HCT116 (cell line): ENCODE data around the gene GALNT2. TPM values are rescaled to one million over a fixed set of nuclear protein-coding genes. Genes with fewer than 3 reads are reported as not detected.

Source experiments
- ATAC-seq: fragments of 200-7000 bp; cut with Tn5 transposase; 2 replicates; pipeline ENCODE4 v1.9.1; 2020; ENCODE audit warnings: mild to moderate bottlenecking, moderate library complexity
- BruUV-seq: library from RNA; stranded (reverse); fragments of 400-500 nt; replicated peaks from 2 replicates; lab custom pipeline; 2021; lab: Mats Ljungman, UMichigan
- CTCF ChIA-PET: fragments of 300-600 bp; sonication (Branson Sonifier 250); formaldehyde crosslinking; loops from one replicate; lab custom pipeline; 2021; ENCODE audit warnings: antibody characterized with exemption; lab: Charles Lee
- POLR2A ChIA-PET: fragments of 300-600, 350-600 bp; sonication (Branson Sonifier 250); formaldehyde crosslinking; loops from one replicate; lab custom pipeline; 2021; ENCODE audit warnings: antibody characterized with exemption; lab: Charles Lee
- RAD21 ChIA-PET, 2 experiments: fragments of 300-600 bp; sonication (Branson Sonifier 250); formaldehyde crosslinking; loops; one replicate each; lab custom pipeline; 2023; ENCODE audit warnings: low total read pairs in 2 of 2; ENCODE audit not compliant: uncharacterized antibody in 2 of 2, unreplicated experiment in 2 of 2, low non-redundant PET in 1 of 2; lab: Charles Lee
- DNase-seq: peaks from one replicate; pipeline ENCODE4 v3.0.0-alpha.2; 2010; ENCODE audit warnings: low read depth, low spot score
- H2AFZ ChIP-seq: fragments of 200-600 bp; shearing (Covaris generic), sonication (generic); 2 replicates; pipeline ENCODE4 v1.6.1; 2017; ENCODE audit warnings: low read depth, mixed run types, mixed read lengths, antibody characterized with exemption, low read length; ENCODE audit not compliant: poor library complexity, severe bottlenecking
- H3K27ac ChIP-seq: 2 replicates; pipeline ENCODE4 v1.5.1; 2012; ENCODE audit warnings: low read depth, low read length
- H3K27me3 ChIP-seq: fragments of 200-600 bp; sonication (generic); 2 replicates; pipeline ENCODE4 v1.6.1; 2016; ENCODE audit warnings: mixed run types, low read length, mixed read lengths; ENCODE audit not compliant: insufficient read depth
- H3K36me3 ChIP-seq, 2 experiments: fragments of 200-500 bp in 1 of 2; fragments of 200-600 bp in 1 of 2; sonication (Bioruptor generic) in 1 of 2; sonication (generic) in 1 of 2; 2 replicates each; pipeline versions ENCODE4 v1.5.1 to v1.6.1; 2014 to 2016; ENCODE audit warnings: low read length in 2 of 2, inconsistent platforms in 1 of 2, mixed read lengths in 1 of 2, mixed run types in 1 of 2; ENCODE audit not compliant: insufficient read depth in 2 of 2, control insufficient read depth in 1 of 2
- H3K4me1 ChIP-seq, 2 experiments: fragments of 200-600 bp in 1 of 2; sonication (generic) in 1 of 2; 2 replicates each; pipeline versions ENCODE4 v1.5.1 to v1.6.1; 2012 to 2017; ENCODE audit warnings: low read length in 2 of 2, inconsistent platforms in 1 of 2, mild to moderate bottlenecking in 1 of 2, mixed read lengths in 1 of 2, mixed run types in 1 of 2, moderate library complexity in 1 of 2; ENCODE audit not compliant: insufficient read depth in 2 of 2, control insufficient read depth in 1 of 2
- H3K4me2 ChIP-seq: fragments of 200-600 bp; sonication (generic); 2 replicates; pipeline ENCODE4 v1.6.1; 2017; ENCODE audit warnings: mixed run types, low read length, mixed read lengths
- H3K4me3 ChIP-seq, 2 experiments: fragments of 200-600 bp in 1 of 2; sonication (generic) in 1 of 2; replicated peaks in 1 of 2; 2 replicates each; pipeline ENCODE4 v1.5.1; 2011 to 2016; ENCODE audit warnings: low read length in 2 of 2, control low read depth in 1 of 2, low read depth in 1 of 2, mild to moderate bottlenecking in 1 of 2, mixed read lengths in 1 of 2, mixed run types in 1 of 2
- H3K79me2 ChIP-seq: fragments of 200-600 bp; sonication (generic); 2 replicates; pipeline ENCODE4 v1.6.1; 2017; ENCODE audit warnings: mild to moderate bottlenecking, mixed run types, low read length, moderate library complexity, mixed read lengths; ENCODE audit not compliant: insufficient read depth
- H3K9ac ChIP-seq: fragments of 200-600 bp; sonication (generic); 2 replicates; pipeline ENCODE4 v1.6.1; 2016; ENCODE audit warnings: low read length, mixed read lengths
- H3K9me2 ChIP-seq: fragments of 200-600 bp; sonication (generic), shearing (Covaris generic); 2 replicates; pipeline ENCODE4 v1.6.1; 2017; ENCODE audit warnings: mixed run types, mild to moderate bottlenecking, moderate library complexity; ENCODE audit not compliant: insufficient read depth
- H3K9me3 ChIP-seq, 2 experiments: fragments of 200-500 bp in 1 of 2; fragments of 200-600 bp in 1 of 2; sonication (Bioruptor generic) in 1 of 2; sonication (generic) in 1 of 2; 2 replicates each; pipeline ENCODE4 v1.6.1; 2014 to 2017; ENCODE audit warnings: low read length in 2 of 2, mixed read lengths in 2 of 2, inconsistent platforms in 1 of 2, low read depth in 1 of 2, mild to moderate bottlenecking in 1 of 2, mixed run types in 1 of 2, moderate library complexity in 1 of 2; ENCODE audit not compliant: control insufficient read depth in 1 of 2, insufficient read depth in 1 of 2
- H4K20me1 ChIP-seq: fragments of 200-600 bp; sonication (generic), shearing (Covaris generic); 2 replicates; pipeline ENCODE4 v1.6.1; 2017; ENCODE audit warnings: mixed run types, mild to moderate bottlenecking, moderate library complexity; ENCODE audit not compliant: insufficient read depth
- CEBPB ChIP-seq: IDR thresholded peaks from 2 replicates; pipeline ENCODE4 v1.6.1; 2012; ENCODE audit warnings: low read depth
- EZH2phosphoT487 ChIP-seq: fragments of 200-600 bp; IDR thresholded peaks from 2 replicates; pipeline ENCODE4 v1.6.1; 2018; ENCODE audit warnings: antibody characterized with exemption, borderline replicate concordance
- POLR2A ChIP-seq: IDR thresholded peaks from 2 replicates; pipeline ENCODE4 v1.7.0; 2011; ENCODE audit warnings: borderline replicate concordance; ENCODE audit not compliant: insufficient read depth, insufficient read length; ENCODE audit errors: extremely low read depth
- SRF ChIP-seq: IDR thresholded peaks from 2 replicates; pipeline ENCODE4 v1.6.1; 2012; ENCODE audit warnings: low read depth
- YY1 ChIP-seq: IDR thresholded peaks from 2 replicates; pipeline ENCODE4 v1.6.1; 2011; ENCODE audit warnings: low read length, low read depth, moderate library complexity, mild to moderate bottlenecking; ENCODE audit not compliant: insufficient replicate concordance; ENCODE audit errors: extremely low read depth
- ZNF274 ChIP-seq: fragments of 200-500 bp; sonication (Bioruptor generic); IDR thresholded peaks from 2 replicates; pipeline ENCODE4 v1.6.1; 2014; ENCODE audit warnings: mild to moderate bottlenecking, low read depth, low read length, inconsistent platforms
- intact Hi-C: fragments of 100-400 bp; cut with micrococcal nuclease; formaldehyde crosslinking; loops from 2 replicates; pipeline ENCODE4 v1.10.0; 2022
- total RNA-seq: library from RNA; stranded (reverse); gene quantifications from one replicate; pipeline ENCODE4 v1.2.1, GENCODE V29; 2021; ENCODE audit not compliant: unreplicated experiment
- TF ChIP-seq, protein P1 (sequence below), 3 experiments: fragments of 200-600 bp in 1 of 3; sonication (generic) in 1 of 3; IDR thresholded peaks in 2 of 3; conservative IDR thresholded peaks in 1 of 3; 2 replicates each; pipeline ENCODE4 v1.5.1; 2012 to 2017; ENCODE audit warnings: low read depth in 2 of 3, low read length in 2 of 3, antibody characterized with exemption in 1 of 3, borderline replicate concordance in 1 of 3, control low read depth in 1 of 3, mild to moderate bottlenecking in 1 of 3, mixed read lengths in 1 of 3, mixed run types in 1 of 3, moderate library complexity in 1 of 3; ENCODE audit not compliant: insufficient read depth in 1 of 3

Gene GALNT2
- total RNA-seq, 1 experiment from 2014 or later, result 40.8 TPM

DNA sequence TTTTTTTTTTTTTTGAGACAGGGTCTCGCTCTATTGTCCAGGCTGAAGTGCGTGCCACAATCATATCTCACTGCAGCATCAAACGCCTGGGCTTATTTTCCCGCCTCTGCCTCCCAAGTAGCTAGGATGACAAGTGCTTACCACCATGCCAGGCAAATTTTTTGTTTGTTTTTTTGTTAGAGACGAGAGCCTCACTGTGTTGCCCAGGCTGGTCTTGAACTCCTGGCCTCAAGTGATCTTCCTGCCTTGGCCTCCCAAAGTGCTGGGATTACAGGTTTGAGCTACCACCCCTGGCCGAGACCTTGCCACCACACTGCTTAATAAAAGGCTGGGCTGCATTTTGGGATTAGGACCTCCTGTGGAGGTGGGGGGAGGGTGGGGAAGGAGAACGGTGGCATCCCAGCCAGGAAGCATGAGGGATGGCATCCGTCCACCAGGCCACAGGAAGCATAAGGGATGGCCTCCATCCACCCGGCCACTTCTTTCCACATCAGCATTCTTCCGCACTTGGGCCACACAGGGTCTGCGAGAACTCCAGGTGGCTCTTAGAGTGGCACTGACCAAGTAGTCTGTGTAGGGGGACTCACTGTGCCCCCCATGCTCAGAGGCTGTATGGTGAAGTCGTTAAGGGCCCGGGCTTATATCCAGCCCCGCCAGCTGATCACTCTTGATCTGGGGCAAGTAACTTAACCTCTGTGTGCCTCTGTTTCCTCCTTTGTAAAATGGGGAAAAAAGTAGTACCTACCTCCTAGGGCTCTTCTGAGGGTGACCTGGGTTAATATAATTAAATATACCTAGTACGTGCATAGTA lies 75.0 kb downstream of the GALNT2 start (continued):
- no peak for TF ChIP-seq CEBPB
- no peak for TF ChIP-seq SRF
- no peak for TF ChIP-seq YY1
- TF ChIP-seq ZNF274, result no peak

DNA sequence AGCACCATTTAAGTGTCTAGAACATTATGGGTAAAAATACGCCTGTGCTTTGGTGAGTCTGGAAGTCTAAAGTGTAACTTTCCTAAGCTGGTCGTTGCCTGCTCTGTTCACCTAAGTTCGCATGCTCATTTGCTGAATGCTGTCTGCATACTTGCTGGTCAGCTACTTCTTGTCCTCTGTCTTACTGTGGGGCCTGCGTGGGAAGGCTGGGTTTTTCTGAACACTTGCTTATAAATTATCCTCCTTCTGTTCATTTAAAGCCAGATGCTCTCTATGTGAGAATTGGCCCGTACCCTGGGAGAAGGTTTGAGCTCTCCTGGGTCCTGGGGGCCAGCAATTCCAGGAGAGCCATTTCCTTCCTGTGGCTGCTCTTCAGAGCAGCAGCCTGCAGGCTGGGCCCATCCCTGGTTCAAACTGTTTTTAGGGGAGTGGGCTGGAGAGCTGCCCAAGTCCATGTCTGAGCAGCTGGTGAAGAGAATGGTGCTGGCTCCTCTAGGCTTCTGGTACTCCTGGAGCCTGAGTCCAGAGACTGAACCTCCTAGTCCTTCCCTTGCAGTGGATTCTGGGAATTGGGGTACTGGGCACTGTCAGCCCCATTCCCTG lies 75.7 kb downstream of the GALNT2 start:
- Histone ChIP-seq H3K9me2 (no peaks in the 10 kb centered on the region), H4K20me1 (no peaks in the 10 kb centered on the region), H3K36me3 (no peaks in the 10 kb centered on the region), H3K79me2 (peaks cover 8% of the 10 kb centered on the region; the same call in 1 of the 2 replicates), H3K27me3 (no peaks in the 10 kb centered on the region), H3K9ac (no peak overlapping the region), H2AFZ (no peak overlapping the region), H3K4me3 (no peak overlapping the region), H3K4me1 (no peaks in the 10 kb centered on the region), H3K27ac (no peak overlapping the region), H3K9me3 (no peaks in the 10 kb centered on the region), H3K4me2 (no peak overlapping the region)
- ChIA-PET RAD21 (no interaction called here), CTCF (no interaction called here), POLR2A (no interaction called here)
- BruUV-seq, result no TSS peak
- ATAC-seq, result no peak
- no peak for DNase-seq
- intact Hi-C loops, result no loop called here
- TF ChIP-seq EZH2phosphoT487, result no peak
- TF ChIP-seq, protein P1, sequence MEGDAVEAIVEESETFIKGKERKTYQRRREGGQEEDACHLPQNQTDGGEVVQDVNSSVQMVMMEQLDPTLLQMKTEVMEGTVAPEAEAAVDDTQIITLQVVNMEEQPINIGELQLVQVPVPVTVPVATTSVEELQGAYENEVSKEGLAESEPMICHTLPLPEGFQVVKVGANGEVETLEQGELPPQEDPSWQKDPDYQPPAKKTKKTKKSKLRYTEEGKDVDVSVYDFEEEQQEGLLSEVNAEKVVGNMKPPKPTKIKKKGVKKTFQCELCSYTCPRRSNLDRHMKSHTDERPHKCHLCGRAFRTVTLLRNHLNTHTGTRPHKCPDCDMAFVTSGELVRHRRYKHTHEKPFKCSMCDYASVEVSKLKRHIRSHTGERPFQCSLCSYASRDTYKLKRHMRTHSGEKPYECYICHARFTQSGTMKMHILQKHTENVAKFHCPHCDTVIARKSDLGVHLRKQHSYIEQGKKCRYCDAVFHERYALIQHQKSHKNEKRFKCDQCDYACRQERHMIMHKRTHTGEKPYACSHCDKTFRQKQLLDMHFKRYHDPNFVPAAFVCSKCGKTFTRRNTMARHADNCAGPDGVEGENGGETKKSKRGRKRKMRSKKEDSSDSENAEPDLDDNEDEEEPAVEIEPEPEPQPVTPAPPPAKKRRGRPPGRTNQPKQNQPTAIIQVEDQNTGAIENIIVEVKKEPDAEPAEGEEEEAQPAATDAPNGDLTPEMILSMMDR (IDR thresholded peaks at IDR 0.05 in 2 of 3, conservative IDR thresholded peaks at IDR 0.05 in 1 of 3; ENCODE audit: borderline replicate concordance in 1 of 3, insufficient read depth in 1 of 3, low read depth in 2 of 3, low read length in 2 of 3), result no peak
- TF ChIP-seq POLR2A, result no peak
